ENCODE data around the gene SMARCD1.

The SMARCD1 gene

GRCh38 chr12:50041062-50041860 is 43.9 kb upstream of the SMARCD1 start:
- H3K27ac ChIP-seq, result no peak overlapping the region
- H3K27me3 ChIP-seq (ENCODE audit: insufficient read depth, low read depth), result no peaks in the 10 kb centered on the region
- no peak overlapping the region for H2AFZ ChIP-seq (ENCODE audit: low read depth)
- H3K36me3 ChIP-seq (ENCODE audit: insufficient read depth), result no peaks in the 10 kb centered on the region
- H3K79me2 ChIP-seq (ENCODE audit: insufficient read depth, low read depth), result no peaks in the 10 kb centered on the region
- H3K4me2 ChIP-seq, result no peak overlapping the region
- H3K4me3 ChIP-seq (IDR thresholded peaks at IDR 0.05; ENCODE audit: insufficient read depth, low read depth, low read length), result no peak overlapping the region
- H4K20me1 ChIP-seq (ENCODE audit: insufficient read depth), result no peaks in the 10 kb centered on the region
- H3K9ac ChIP-seq, result no peak overlapping the region
- no peaks in the 10 kb centered on the region for H3K4me1 ChIP-seq (ENCODE audit: low read depth, poor library complexity, severe bottlenecking)
- TF ChIP-seq CTCF (conservative IDR thresholded peaks at IDR 0.05; ENCODE audit: low read depth, low read length), result no peak

DNA sequence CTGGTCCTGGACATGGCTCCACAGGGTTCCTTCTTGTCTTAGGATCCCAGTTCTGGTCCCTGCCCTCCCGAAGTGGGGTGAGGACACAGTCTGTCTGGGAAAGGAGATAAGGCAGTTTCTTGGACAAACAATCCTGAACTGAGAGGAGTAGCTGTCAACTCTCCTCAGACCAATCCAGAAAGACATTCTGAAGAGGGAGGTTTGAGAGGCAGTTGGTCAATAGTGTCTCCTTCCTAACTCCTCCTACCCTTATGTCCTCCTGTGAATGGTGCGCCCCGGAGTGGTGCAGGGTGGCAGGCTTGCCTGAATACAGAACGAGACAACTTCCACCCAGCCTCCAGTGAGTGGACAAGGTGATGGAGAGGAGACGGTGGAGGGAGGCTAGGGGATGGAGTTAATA is 43.2 kb upstream of the SMARCD1 start:
- no peak overlapping the region for H2AFZ ChIP-seq (ENCODE audit: low read depth)

DNA sequence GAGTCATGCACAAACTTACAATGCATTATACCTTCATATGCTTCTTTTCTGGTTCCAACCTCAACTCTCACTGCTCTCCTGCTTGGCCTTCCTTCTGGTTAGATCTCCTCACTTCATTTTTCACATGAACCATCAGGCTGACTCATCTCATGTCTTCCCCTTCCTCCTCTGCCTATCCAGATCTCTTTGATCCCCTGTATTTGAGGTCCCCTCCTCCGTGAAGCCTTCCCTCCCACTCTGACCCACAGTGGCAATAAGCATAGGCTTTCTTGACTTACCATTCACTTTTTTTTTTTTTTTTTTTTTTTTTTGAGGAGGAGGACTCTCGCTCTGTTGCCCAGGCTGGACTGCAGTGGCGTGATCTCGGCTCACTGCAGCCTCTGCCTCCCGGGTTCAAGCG is 42.4 kb upstream of the SMARCD1 start:
- Histone ChIP-seq H4K20me1 (ENCODE audit: insufficient read depth) (no peaks in the 10 kb centered on the region), H3K27me3 (ENCODE audit: insufficient read depth, low read depth) (no peaks in the 10 kb centered on the region), H3K79me2 (ENCODE audit: insufficient read depth, low read depth) (no peaks in the 10 kb centered on the region), H3K36me3 (ENCODE audit: insufficient read depth) (no peaks in the 10 kb centered on the region), H3K4me2 (no peak overlapping the region), H2AFZ (ENCODE audit: low read depth) (no peak overlapping the region), H3K9ac (no peak overlapping the region), H3K27ac (no peak overlapping the region), H3K4me1 (ENCODE audit: low read depth, poor library complexity, severe bottlenecking) (no peaks in the 10 kb centered on the region), H3K4me3 (IDR thresholded peaks at IDR 0.05; ENCODE audit: insufficient read depth, low read depth, low read length) (no peak overlapping the region)
- TF ChIP-seq CTCF (conservative IDR thresholded peaks at IDR 0.05; ENCODE audit: low read depth, low read length), result no peak

More for the DNA sequence above, 43.2 kb upstream of the SMARCD1 start:
- TF ChIP-seq CTCF (conservative IDR thresholded peaks at IDR 0.05; ENCODE audit: low read depth, low read length), result no peak
- no peak overlapping the region for H3K4me3 ChIP-seq (IDR thresholded peaks at IDR 0.05; ENCODE audit: insufficient read depth, low read depth, low read length)
- H3K79me2 ChIP-seq (ENCODE audit: insufficient read depth, low read depth), result no peaks in the 10 kb centered on the region
- H3K27me3 ChIP-seq (ENCODE audit: insufficient read depth, low read depth), result no peaks in the 10 kb centered on the region
- no peaks in the 10 kb centered on the region for H4K20me1 ChIP-seq (ENCODE audit: insufficient read depth)
- no peaks in the 10 kb centered on the region for H3K36me3 ChIP-seq (ENCODE audit: insufficient read depth)
- no peak overlapping the region for H3K4me2 ChIP-seq
- no peak overlapping the region for H3K9ac ChIP-seq
- H3K4me1 ChIP-seq (ENCODE audit: low read depth, poor library complexity, severe bottlenecking), result no peaks in the 10 kb centered on the region
- H3K27ac ChIP-seq, result no peak overlapping the region

DNA sequence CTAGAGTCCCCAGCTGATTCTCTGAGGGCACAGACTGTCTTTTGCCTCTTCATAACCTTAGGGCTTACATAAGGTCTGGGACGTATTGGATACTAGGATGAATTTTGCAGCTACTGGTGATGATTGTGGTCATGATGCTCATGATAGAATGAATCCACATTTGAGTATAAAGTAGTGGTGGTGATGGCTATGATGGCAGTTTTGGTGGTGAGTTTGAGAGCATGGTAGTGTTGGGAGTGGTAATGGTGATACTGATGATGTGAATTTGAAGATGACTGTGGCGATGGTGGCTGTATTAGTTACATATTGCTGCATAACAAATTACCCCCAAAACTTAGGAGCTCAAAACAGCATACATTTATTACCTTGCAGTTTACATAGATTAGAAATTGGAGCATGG is 41.8 kb upstream of the SMARCD1 start:
- Histone ChIP-seq H3K4me1 (ENCODE audit: low read depth, poor library complexity, severe bottlenecking) (no peaks in the 10 kb centered on the region), H3K27me3 (ENCODE audit: insufficient read depth, low read depth) (no peaks in the 10 kb centered on the region), H3K36me3 (ENCODE audit: insufficient read depth) (no peaks in the 10 kb centered on the region), H3K27ac (no peak overlapping the region), H3K9ac (no peak overlapping the region), H3K4me3 (IDR thresholded peaks at IDR 0.05; ENCODE audit: insufficient read depth, low read depth, low read length) (no peak overlapping the region), H3K79me2 (ENCODE audit: insufficient read depth, low read depth) (no peaks in the 10 kb centered on the region), H4K20me1 (ENCODE audit: insufficient read depth) (no peaks in the 10 kb centered on the region), H3K4me2 (no peak overlapping the region), H2AFZ (ENCODE audit: low read depth) (no peak overlapping the region)
- TF ChIP-seq CTCF (conservative IDR thresholded peaks at IDR 0.05; ENCODE audit: low read depth, low read length), result no peak
